ENCODE measurements around the gene DPP9.
A peak's percentile ranks its signal among the peaks of the same experiment; 100 is the strongest.

Gene DPP9

DNA sequence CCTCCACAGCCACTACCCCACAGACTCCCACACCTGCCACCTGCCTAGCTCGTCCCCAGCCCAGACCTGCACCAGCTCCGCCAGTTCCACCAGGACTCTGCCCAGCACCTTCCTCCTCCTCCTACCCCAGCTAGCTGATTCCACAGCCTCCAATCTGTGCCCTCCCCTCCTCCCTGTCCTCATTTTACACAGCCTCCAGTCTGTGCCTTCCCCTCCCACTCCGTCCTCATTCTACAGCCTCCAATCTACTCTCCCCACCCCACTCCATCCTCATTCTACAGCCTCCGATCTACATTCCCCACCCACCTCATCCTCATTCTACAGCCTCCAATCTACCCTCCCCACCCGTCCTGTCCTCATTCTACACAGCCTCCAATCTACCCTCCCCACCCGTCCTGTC is 60.8 kb downstream of the DPP9 start:
- Histone ChIP-seq H3K36me3 (ENCODE audit: control insufficient read depth in 1 of 2, insufficient read depth in 2 of 2, low read length in 2 of 2) (peaks cover 40 to 77% of the 10 kb centered on the region in 2 donors), H3K27ac (ENCODE audit: low read length) (no peak overlapping the region), H3K4me3 (ENCODE audit: low read depth in 1 of 2, low read length in 2 of 2) (no peak overlapping the region), H3K4me1 (ENCODE audit: control insufficient read depth in 1 of 2, insufficient read depth in 2 of 2, low read length in 2 of 2) (no peaks in the 10 kb centered on the region), H3K27me3 (ENCODE audit: low read depth, low read length) (no peaks in the 10 kb centered on the region), H3K9me3 (ENCODE audit: control insufficient read depth in 1 of 2, low read length in 2 of 2) (peaks cover 0 to 8% of the 10 kb centered on the region in 2 donors)

DNA sequence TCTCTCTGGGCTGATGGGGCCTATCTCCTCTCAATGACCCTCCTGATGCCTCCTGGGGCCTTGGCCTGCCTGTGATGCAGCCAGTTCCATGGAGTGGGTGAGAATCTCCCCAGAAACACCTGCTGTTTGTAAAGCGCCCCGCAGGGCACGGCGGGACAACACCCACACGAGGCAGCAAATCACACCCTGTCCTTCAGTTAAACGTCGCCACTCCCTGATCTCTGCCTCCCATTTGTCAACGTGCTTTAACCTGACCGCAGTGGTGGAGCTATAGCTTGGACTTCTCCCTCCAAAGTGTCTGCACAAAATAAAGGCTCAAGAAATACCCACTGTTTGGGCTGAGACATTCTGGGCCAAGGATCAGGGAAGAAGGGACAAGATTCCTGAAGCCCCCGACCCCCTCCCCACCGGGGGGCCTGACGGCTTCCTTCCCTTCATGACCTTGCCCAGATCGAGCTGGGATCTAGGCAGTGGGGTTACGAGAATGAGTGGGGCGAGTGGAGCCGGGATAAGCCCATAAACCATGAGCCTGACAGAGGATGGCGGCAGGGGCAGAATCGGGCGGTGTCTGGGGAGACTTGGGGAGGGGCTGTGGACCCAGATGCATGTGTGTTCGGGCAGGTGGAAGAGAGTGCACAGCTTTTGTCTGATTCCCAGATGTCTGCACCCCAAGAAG is 61.5 kb downstream of the DPP9 start:
- H3K4me3 ChIP-seq (ENCODE audit: low read depth in 1 of 2, low read length in 2 of 2), result no peak overlapping the region
- no peaks in the 10 kb centered on the region for H3K4me1 ChIP-seq (ENCODE audit: control insufficient read depth in 1 of 2, insufficient read depth in 2 of 2, low read length in 2 of 2)
- peaks cover 0 to 8% of the 10 kb centered on the region in 2 donors for H3K9me3 ChIP-seq (ENCODE audit: control insufficient read depth in 1 of 2, low read length in 2 of 2)
- no peaks in the 10 kb centered on the region for H3K27me3 ChIP-seq (ENCODE audit: low read depth, low read length)
- no peak overlapping the region for H3K27ac ChIP-seq (ENCODE audit: low read length)
- peaks cover 45 to 83% of the 10 kb centered on the region in 2 donors for H3K36me3 ChIP-seq (ENCODE audit: control insufficient read depth in 1 of 2, insufficient read depth in 2 of 2, low read length in 2 of 2)

DNA sequence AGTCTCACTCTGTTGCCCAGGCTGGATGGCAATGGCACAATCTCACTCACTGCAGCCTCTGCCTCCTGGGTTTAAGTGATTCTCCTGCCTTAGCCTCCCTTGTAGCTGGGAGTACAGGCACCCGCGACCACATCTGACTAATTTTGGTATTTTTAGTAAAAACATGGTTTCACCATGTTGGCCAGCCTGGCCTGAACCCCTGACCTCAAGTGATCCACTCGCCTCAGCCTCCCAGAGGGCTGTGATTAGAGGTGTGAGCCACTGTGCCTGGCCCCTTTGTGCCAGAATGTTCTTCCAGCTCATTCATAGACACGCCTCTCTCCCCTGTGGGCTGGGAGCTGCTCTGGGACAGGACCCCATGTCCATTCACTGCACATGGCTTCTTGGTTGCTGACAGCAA is 62.6 kb downstream of the DPP9 start:
- H3K4me3 ChIP-seq (ENCODE audit: low read depth in 1 of 2, low read length in 2 of 2), result no peak overlapping the region
- H3K27ac ChIP-seq (ENCODE audit: low read length), result no peak overlapping the region
- peaks cover 39 to 82% of the 10 kb centered on the region in 2 donors for H3K36me3 ChIP-seq (ENCODE audit: control insufficient read depth in 1 of 2, insufficient read depth in 2 of 2, low read length in 2 of 2)
- no peaks in the 10 kb centered on the region for H3K27me3 ChIP-seq (ENCODE audit: low read depth, low read length)
- H3K4me1 ChIP-seq (ENCODE audit: control insufficient read depth in 1 of 2, insufficient read depth in 2 of 2, low read length in 2 of 2), result no peaks in the 10 kb centered on the region
- H3K9me3 ChIP-seq (ENCODE audit: control insufficient read depth in 1 of 2, low read length in 2 of 2), result peaks cover 0 to 8% of the 10 kb centered on the region in 2 donors

DNA sequence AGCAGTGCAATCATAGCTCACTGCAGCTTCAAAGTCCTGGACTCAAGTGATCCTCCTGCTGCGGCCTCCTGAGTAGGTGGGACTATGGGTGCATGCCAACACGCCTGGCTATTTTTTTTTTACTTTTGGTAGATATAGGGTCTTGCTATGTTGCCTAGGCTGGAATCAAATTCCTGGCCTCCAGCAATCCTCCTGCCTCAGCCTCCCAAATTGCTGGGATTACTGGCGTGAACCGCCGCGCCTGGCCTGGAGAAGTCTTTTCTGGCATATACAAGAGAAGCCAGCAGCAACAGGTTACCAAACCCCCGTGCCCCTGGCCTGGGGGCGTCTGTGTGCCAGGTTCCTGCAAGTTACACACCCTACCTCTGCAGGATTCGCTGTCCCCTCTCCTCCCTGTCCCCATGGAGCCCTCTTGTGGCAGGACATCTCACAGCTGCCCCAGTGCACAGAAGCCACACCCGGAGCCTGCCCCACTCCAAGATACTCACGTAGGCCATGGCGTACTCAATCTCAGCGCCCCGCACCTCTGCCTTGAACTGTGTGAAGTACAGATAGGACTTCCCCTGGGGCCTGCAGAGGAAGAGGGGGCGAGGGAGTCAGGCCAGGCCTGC is 63.4 kb downstream of the DPP9 start:
- no peak overlapping the region for H3K27ac ChIP-seq (ENCODE audit: low read length)
- peaks cover 39 to 82% of the 10 kb centered on the region in 2 donors for H3K36me3 ChIP-seq (ENCODE audit: control insufficient read depth in 1 of 2, insufficient read depth in 2 of 2, low read length in 2 of 2)
- H3K4me3 ChIP-seq (ENCODE audit: low read depth in 1 of 2, low read length in 2 of 2), result no peak overlapping the region
- no peaks in the 10 kb centered on the region for H3K4me1 ChIP-seq (ENCODE audit: control insufficient read depth in 1 of 2, insufficient read depth in 2 of 2, low read length in 2 of 2)
- H3K27me3 ChIP-seq (ENCODE audit: low read depth, low read length), result no peaks in the 10 kb centered on the region
- H3K9me3 ChIP-seq (ENCODE audit: control insufficient read depth in 1 of 2, low read length in 2 of 2), result peaks cover 0 to 8% of the 10 kb centered on the region in 2 donors

DNA sequence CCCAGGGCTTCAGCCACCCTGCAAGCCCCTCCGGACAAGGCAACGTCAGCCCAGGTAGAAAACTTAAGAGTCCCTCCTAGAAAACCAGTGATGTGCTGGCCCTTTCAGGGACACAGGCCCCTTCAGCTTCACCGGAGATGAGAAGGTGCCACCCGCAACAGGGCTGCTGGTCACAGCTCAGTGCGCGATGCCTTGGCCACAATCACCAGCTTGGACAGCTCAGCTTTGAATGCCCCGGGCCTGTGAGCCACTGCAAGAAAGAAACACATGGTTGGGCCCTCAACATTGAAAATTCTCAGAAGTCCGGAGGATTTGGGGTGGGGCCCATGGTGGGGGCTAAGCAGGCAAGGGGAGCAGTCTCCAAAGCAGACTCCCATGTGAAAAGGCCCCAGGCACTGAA is 65.8 kb downstream of the DPP9 start:
- Histone ChIP-seq H3K27me3 (ENCODE audit: low read depth, low read length) (no peaks in the 10 kb centered on the region), H3K9me3 (ENCODE audit: control insufficient read depth in 1 of 2, low read length in 2 of 2) (peaks cover 0 to 8% of the 10 kb centered on the region in 2 donors), H3K36me3 (ENCODE audit: control insufficient read depth in 1 of 2, insufficient read depth in 2 of 2, low read length in 2 of 2) (peaks cover 31 to 75% of the 10 kb centered on the region in 2 donors), H3K4me1 (ENCODE audit: control insufficient read depth in 1 of 2, insufficient read depth in 2 of 2, low read length in 2 of 2) (no peaks in the 10 kb centered on the region), H3K27ac (ENCODE audit: low read length) (no peak overlapping the region), H3K4me3 (ENCODE audit: low read depth in 1 of 2, low read length in 2 of 2) (peak overlapping the region in 1 of 2 donors; percentile 32)

DNA sequence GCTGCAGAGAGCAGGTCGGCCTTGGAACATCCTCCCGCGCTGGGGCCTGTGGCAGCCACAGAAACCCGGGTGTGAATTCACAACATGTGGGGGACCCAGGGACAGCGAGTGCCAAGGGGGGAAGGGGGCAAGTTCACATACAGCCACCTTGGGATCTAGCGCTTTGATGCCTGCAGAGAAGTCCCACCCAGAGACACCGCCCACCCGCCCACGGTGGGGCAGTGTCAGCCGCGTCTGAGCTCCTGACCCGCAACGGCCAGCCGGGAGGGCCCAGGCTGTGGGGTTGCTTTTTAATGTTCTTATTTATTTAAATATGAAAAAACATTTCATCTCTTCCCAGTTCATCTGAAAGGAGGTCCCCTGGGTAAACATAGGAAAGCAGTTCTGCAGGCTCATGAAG is 66.4 kb downstream of the DPP9 start:
- Histone ChIP-seq H3K4me3 (ENCODE audit: low read depth in 1 of 2, low read length in 2 of 2) (no peak overlapping the region), H3K4me1 (ENCODE audit: control insufficient read depth in 1 of 2, insufficient read depth in 2 of 2, low read length in 2 of 2) (no peaks in the 10 kb centered on the region), H3K9me3 (ENCODE audit: control insufficient read depth in 1 of 2, low read length in 2 of 2) (peaks cover 0 to 8% of the 10 kb centered on the region in 2 donors), H3K36me3 (ENCODE audit: control insufficient read depth in 1 of 2, insufficient read depth in 2 of 2, low read length in 2 of 2) (peaks cover 27 to 73% of the 10 kb centered on the region in 2 donors), H3K27ac (ENCODE audit: low read length) (no peak overlapping the region), H3K27me3 (ENCODE audit: low read depth, low read length) (no peaks in the 10 kb centered on the region)

DNA sequence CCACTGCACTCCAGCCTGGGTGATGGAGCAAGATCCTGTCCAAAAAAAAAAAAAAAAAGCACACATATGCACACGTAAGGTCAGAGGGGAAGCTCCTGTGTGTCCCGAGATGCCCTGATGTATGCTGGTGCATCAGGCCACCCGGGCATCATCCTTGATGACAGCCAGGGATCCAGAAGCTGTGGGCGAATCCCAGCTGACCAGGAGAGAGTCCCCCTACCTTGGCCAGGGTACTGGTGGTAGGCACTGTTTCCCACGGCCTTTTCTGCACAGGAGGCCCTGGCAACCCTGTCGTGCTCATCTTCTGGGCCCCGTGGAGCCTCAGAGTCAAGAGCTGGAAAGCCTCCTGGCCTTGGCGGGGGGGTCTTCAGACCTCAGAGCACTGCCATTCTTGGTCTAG is 67.5 kb downstream of the DPP9 start:
- Histone ChIP-seq H3K4me3 (ENCODE audit: low read depth in 1 of 2, low read length in 2 of 2) (no peak overlapping the region), H3K36me3 (ENCODE audit: control insufficient read depth in 1 of 2, insufficient read depth in 2 of 2, low read length in 2 of 2) (peaks cover 21 to 70% of the 10 kb centered on the region in 2 donors), H3K4me1 (ENCODE audit: control insufficient read depth in 1 of 2, insufficient read depth in 2 of 2, low read length in 2 of 2) (no peaks in the 10 kb centered on the region), H3K9me3 (ENCODE audit: control insufficient read depth in 1 of 2, low read length in 2 of 2) (peaks cover 0 to 8% of the 10 kb centered on the region in 2 donors), H3K27me3 (ENCODE audit: low read depth, low read length) (no peaks in the 10 kb centered on the region), H3K27ac (ENCODE audit: low read length) (no peak overlapping the region)

DNA sequence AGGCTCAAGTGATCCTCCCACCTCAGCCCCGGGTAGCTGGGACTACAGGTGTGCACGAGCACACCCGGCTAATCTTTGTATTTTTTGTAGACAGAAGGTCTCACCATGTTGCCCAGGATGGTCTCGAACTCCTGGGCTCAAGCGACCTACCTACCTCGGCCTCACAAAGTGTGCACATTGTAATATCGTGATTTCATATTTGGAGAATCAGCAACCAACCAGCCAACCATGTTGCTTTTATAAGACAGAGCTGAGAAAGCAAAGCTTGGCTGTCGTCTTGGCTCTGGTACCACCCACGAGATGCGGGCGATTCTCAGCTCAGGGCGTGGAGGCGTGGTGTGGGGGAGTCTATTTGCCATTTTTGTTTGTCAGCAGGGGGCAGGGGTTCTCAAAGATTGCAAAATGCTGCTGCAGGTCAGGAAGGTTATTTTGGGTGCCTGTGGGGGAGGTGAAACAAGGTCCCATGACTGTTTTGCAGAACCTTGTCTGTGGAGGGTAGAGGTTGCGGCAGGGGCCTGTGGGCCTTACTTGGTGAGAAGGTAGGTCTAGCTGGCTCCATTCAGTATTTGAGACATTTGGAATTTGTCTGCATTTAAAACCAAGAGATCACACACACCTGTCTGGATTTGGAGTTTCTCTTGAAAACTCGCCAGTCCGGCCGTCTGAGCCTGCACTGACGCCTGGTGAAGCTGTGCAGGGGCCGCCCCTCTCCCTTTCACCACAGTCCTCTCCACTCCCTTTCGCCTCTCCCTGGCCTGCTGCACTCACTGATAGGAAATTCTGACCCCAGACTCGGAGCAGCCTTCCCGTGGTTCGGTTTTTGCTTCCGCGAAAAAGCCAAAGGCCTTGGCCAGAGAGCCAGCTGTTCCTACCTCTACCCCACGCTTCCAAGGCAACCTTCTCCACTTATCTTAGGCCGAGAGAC is 68.9 kb downstream of the DPP9 start:
- no peaks in the 10 kb centered on the region for H3K27me3 ChIP-seq (ENCODE audit: low read depth, low read length)
- H3K4me1 ChIP-seq (ENCODE audit: control insufficient read depth in 1 of 2, insufficient read depth in 2 of 2, low read length in 2 of 2), result peaks cover 0 to 9% of the 10 kb centered on the region in 2 donors
- no peak overlapping the region for H3K4me3 ChIP-seq (ENCODE audit: low read depth in 1 of 2, low read length in 2 of 2)
- H3K9me3 ChIP-seq (ENCODE audit: control insufficient read depth in 1 of 2, low read length in 2 of 2), result peaks cover 0 to 8% of the 10 kb centered on the region in 2 donors
- H3K36me3 ChIP-seq (ENCODE audit: control insufficient read depth in 1 of 2, insufficient read depth in 2 of 2, low read length in 2 of 2), result peaks cover 14 to 56% of the 10 kb centered on the region in 2 donors
- no peak overlapping the region for H3K27ac ChIP-seq (ENCODE audit: low read length)

DNA sequence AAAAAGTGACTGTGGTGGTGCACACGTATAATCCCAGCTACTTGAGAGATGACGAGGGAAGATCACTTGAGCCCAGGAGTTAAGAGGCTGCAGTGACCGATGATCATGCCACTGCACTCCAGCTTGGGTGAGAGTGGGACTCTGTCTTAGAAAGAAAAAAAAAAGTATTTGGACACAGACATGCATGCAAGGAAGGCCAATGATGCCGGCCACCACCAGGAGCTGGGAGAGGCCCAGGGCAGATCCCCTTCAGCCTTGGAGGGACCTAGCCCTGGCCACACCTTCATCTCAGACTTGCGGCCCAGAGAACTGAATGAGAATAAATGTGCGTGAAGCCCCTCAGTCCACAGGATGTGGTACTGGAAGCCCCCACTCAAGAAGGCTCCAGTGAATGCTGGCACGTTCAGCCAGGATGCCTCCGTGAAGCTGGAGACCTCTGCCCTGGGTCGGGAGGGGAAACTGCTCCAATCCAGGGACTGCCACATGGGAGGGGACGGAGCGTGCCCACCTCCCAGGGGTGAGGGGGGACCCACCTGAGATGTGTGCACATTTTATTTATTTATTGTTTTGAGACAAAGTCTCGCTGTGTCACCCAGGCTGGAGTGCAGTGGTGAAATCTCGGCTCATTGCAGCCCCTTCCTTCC is 69.7 kb downstream of the DPP9 start:
- peaks cover 0 to 8% of the 10 kb centered on the region in 2 donors for H3K9me3 ChIP-seq (ENCODE audit: control insufficient read depth in 1 of 2, low read length in 2 of 2)
- H3K27me3 ChIP-seq (ENCODE audit: low read depth, low read length), result no peaks in the 10 kb centered on the region
- H3K36me3 ChIP-seq (ENCODE audit: control insufficient read depth in 1 of 2, insufficient read depth in 2 of 2, low read length in 2 of 2), result peaks cover 11 to 48% of the 10 kb centered on the region in 2 donors
- peaks cover 0 to 17% of the 10 kb centered on the region in 2 donors for H3K4me1 ChIP-seq (ENCODE audit: control insufficient read depth in 1 of 2, insufficient read depth in 2 of 2, low read length in 2 of 2)
- no peak overlapping the region for H3K4me3 ChIP-seq (ENCODE audit: low read depth in 1 of 2, low read length in 2 of 2)
- no peak overlapping the region for H3K27ac ChIP-seq (ENCODE audit: low read length)

DNA sequence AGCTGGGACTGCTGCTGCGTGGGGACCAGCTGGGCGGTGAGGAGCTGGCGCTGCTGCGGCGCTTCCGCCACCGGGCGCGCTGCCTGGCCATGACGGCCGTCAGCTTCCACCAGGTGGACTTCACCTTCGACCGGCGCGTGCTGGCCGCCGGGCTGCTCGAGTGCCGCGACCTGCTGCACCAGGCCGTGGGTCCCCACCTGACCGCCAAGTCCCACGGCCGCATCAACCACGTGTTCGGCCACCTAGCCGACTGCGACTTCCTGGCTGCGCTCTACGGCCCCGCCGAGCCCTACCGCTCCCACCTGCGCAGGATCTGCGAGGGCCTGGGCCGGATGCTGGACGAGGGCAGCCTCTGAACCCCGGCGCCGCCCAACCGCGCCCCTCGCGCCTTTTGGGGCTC is 71.6 kb downstream of the DPP9 start:
- Histone ChIP-seq H3K4me3 (ENCODE audit: low read depth in 1 of 2, low read length in 2 of 2) (no peak overlapping the region), H3K27ac (ENCODE audit: low read length) (no peak overlapping the region), H3K36me3 (ENCODE audit: control insufficient read depth in 1 of 2, insufficient read depth in 2 of 2, low read length in 2 of 2) (peaks cover 0 to 31% of the 10 kb centered on the region in 2 donors)

DNA sequence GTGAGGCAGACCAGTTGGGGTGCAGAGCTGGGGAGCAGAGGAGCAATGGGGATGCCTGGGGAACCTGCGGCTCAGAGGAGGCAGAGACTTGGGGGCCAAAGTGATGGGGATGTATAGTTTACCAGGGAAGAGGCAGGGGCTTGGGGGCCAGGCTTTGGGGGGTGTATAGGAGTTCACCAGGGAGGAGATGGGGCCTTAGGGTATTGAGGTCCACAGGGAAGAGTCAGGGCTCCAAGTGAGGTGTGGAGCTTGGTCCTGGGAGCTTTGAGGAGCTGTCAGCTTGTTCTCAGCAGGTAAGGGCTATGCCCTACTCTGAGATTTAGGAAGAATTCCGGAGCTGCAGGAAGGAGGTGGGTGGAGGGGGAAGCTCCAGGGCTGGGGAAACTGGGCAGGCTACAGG is 73.5 kb downstream of the DPP9 start:
- peaks cover 0 to 25% of the 10 kb centered on the region in 2 donors for H3K4me1 ChIP-seq (ENCODE audit: control insufficient read depth in 1 of 2, insufficient read depth in 2 of 2, low read length in 2 of 2)

More for the DNA sequence above, 71.6 kb downstream of the DPP9 start:
- Histone ChIP-seq H3K9me3 (ENCODE audit: control insufficient read depth in 1 of 2, low read length in 2 of 2) (no peaks in the 10 kb centered on the region), H3K4me1 (ENCODE audit: control insufficient read depth in 1 of 2, insufficient read depth in 2 of 2, low read length in 2 of 2) (peaks cover 0 to 25% of the 10 kb centered on the region in 2 donors), H3K27me3 (ENCODE audit: low read depth, low read length) (no peaks in the 10 kb centered on the region)

More for the DNA sequence above, 73.5 kb downstream of the DPP9 start:
- no peak overlapping the region for H3K4me3 ChIP-seq (ENCODE audit: low read depth in 1 of 2, low read length in 2 of 2)
- no peaks in the 10 kb centered on the region for H3K9me3 ChIP-seq (ENCODE audit: control insufficient read depth in 1 of 2, low read length in 2 of 2)
- no peaks in the 10 kb centered on the region for H3K27me3 ChIP-seq (ENCODE audit: low read depth, low read length)
- peaks cover 0 to 20% of the 10 kb centered on the region in 2 donors for H3K36me3 ChIP-seq (ENCODE audit: control insufficient read depth in 1 of 2, insufficient read depth in 2 of 2, low read length in 2 of 2)
- no peak overlapping the region for H3K27ac ChIP-seq (ENCODE audit: low read length)

Measured in muscle layer of duodenum (tissue), 2 donors.